NCI-H1092 treated with DMSO at 0.1 percent for 48 hours (cell line): ENCODE data around the gene PEX11A.
A peak's percentile ranks its signal among the peaks of the same experiment; 100 is the strongest.

Experiments used
- DNase-seq: peaks from one replicate; lab custom pipeline; 2025; lab: John Stamatoyannopoulos, UW

PEX11A gene

DNA sequence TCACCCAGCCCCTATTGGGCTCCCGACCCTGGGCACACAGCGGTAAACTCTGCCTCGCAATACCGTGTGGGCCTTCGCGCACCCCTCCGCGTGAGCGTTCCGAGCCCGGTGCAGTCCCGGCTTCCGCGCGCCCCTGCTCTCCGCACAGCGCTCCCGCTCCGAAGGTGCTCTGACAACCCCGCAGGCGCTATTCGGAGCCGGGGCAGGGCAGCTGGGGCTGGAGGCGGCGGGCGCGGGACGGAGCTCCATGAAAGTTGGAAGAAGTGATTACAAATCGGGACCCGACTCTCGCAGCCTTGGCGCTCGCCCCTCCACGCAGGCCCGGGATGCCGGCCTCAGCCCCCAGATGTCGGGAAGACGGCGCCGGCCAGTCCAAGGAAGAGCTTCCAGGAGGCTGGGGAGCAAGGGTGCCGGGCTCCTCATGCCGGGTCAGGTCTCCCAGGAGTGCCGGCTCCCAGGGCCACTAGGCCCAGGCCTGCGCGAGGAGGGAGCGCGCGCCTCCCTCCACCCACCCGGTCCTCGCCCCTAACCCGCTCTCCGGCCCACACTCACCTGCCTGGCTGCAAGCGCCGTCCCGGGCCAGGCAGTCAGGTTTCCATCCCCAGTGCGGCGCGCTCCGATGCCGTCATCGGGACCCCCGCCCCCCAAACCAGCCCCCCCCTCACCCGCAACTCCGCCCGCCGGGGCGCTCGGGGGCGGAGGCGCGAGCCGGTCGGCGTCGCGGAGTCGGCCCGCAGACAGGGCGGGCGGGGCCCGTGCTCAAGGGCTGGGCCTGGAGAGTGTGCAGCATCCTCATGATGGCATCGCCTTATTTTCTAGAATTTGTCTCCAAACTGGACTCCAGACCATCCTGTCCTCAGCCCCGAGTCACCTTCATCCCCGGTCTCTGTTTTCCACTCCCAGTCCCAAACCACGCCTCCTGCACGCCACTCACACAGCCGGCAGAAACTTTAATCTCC is 35.4 kb downstream of the PEX11A start, which contains the start of gene KIF7:
Gene KIF7, minus strand, starts transcription at position 621 of the 959 bp plus-strand sequence. CDS start 2,537 bp downstream, outside the sequence.
- DNase-seq, result no peak

DNA sequence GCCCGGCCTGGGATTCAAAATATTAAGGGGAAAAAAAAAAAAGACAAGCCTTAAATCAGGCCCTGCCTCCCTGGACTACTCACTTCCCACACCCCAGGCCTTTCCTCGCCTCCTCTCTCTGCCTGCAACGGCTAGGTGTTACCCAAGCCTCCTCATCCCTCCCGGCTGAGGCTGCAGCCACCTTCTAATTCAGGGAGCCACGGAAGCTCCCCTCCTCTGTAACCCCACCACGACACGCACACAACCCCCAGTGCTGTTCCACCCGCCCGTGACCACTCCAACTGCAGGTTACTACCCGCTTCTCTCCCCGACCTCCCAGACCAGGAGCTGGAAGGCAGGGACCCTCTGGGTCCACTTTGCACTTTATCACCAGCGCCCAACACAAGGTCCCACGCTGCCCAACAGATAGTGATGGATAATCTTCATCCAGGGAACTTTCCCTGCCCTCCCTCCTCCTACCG is 36.2 kb downstream of the PEX11A start:
- no peak for DNase-seq

DNA sequence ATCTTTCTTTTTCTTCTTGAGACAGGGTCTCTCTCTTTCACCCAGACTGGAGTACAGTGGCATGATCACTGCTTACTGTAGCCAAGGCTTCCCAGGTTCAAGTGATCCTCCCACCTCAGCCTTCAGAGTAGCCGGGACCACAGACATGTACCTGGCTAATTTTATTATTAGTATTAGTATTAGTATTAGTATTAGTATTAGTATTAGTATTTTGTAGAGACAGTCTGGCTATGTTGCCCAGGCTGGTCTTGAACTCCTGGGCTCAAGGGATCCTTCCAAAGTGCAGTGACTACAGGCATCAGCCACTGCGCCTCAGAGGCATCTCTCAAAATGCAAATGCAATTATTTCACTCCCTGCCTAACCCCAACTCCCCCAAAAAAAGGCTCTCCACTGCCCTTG is 37.0 kb downstream of the PEX11A start:
- DNase-seq, result no peak

DNA sequence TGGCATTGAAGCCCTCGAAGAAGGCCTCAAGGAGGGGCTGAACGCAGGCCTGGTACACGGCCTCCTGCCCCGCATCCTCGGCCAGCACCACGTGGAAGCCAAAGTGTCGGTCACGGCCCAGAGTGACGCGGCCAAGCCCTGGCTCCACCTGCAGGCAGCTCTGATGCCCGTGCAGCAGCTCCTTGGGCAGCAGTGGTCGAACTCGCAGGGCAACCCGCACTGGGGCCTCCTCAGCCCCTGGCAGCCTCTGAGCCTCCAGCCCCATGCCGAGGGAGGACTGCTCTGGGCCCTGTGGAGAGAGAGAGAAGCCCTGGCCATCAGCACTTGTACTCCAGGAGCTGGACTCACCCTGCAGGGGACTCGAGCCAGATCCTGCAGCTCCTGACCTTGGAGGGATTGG is 37.9 kb downstream of the PEX11A start:
- DNase-seq, result no peak

DNA sequence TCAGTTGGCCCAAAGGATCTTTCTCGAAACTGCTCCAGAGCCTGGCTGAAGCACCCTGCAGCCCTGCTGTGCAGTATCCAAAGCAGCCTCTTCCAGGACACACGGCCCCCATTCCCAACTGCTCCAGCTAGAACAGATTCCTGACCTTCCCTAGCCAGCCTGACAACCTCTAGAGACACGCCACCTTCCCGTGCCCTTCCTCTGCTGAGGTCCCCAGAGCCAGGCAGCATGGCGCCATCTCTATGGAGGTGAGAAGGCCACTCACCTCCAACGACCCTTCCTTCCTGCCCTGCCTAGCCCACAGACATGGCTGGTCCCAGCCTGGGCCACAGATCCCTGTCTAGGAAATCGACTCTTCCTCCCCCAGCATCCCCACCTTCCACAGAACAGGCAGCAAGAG is 38.4 kb downstream of the PEX11A start:
- DNase-seq, result no peak

DNA sequence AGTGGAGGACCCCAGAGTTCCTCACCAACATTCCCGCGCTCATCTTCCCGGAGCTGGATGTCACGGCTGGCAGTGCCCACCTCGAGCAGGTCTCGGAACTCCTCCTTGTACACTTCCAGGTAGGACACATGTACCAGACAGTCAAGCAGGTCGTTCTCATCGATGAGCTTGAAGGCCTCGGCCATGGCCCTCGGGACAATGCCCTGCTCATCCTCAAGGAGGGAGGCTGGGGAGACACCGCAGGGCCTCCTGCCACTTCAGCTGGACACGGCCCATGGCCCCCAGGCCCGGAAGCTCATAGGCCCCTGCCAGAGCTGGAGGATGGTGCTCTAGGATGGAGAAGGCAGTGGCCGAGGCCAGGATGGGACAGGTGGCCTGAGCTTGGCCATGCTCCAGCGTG is 40.8 kb downstream of the PEX11A start:
- no peak for DNase-seq

DNA sequence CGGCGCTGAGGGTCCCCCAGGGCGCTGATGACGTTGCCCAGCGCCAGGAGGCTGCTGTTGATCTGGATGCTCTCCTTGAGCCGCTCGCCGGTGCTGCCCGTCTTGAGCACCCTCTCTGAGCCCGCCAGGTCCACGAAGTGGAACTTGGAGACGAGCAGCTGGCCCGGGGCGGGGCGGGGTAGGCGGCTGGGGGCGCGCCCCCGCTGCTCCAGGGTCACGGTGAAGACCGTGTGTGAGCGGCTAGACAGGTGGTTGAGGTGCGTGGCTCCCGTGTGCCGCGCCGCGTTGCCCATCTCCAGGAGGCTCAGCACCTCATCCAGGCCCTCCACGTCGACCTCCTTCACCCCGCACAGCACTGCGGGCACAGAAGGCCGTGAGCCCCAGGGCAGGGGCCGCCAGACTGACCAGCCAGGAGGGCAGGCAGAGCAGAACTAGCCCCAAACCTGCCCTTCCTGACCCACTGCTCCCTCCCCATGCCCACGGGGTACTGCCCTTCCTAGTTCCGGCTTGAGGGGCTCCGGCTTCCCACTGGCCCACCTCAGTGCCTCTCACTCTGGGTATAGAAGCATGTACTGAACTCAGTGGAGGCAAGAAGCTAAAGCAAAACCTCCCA is 41.4 kb downstream of the PEX11A start:
- no peak for DNase-seq

DNA sequence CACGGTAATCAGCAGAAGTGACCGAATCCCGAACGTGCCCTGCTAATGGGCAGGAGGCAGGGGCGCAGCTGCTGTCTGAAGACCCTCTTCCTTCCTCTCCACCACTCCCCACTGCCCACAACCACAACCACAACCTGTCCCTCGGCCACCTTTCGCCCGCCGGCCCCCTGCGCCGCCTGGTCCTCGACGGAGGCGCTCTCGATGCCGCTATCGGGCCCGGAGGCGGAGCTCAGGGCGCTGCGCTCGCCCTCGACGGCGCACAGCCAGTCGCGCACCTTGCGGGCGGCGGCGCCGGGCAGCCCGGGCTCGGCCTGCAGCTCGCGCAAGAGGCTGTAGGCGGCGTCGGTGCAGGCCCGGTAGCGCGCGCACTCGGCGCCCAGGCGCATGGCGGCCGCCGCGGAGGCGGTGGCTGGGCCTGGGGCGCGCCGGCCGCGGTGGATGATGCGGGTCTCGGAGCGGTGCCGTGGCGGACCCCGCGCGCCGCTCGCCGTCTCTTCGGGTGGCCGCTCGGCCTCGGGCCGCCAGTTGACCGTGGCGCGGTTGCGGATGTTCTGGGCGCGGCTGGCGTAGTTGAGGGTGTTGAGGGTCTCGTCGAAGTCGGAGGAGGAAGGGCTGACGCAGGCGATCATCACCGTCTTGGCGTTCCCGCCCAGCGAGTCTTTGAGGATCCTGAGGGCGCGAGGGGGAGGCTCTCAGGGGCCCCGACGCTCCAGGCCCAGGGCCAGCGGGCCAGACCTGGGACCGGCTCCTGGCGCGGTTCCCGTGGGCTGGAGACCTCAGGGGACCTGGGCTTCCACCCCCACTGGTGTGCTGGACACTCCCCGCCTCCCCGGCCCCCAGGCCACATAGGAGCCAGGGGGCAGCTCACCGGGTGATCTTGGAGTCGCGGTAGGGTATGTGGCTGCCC is 42.2 kb downstream of the PEX11A start:
- DNase-seq, result no peak

DNA sequence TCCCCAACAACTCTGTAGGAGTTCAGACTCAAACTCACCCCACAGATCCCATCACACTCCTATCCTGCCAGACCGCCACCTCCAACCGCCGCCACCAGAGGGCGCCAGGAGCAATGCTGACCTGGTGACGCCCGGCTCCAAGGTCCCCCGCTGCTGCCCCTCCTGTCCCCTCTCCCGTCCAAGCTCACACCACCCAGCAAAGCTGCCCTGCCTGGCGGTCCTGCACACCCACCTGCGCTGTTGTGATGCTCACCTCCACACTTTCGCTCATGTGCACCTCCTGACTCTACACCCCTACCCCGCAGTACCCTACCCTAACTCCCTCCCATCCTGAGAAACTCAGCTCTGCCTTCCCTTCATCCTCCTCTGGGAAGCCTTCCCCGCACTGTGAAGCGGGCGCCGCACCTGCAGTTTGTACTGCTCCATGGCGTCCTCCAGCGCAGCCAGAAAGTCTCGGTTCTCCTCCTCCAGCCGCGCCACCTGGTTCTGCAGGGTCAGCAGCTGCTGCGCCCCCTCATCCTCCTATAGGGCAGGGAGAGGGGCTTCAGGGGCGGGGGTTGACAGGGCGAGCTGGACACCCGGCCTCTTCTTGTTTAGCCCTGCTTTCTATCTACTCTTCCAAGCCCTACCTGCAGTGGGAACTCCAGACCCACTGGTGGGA is 43.2 kb downstream of the PEX11A start:
- peak; percentile 33 for DNase-seq

DNA sequence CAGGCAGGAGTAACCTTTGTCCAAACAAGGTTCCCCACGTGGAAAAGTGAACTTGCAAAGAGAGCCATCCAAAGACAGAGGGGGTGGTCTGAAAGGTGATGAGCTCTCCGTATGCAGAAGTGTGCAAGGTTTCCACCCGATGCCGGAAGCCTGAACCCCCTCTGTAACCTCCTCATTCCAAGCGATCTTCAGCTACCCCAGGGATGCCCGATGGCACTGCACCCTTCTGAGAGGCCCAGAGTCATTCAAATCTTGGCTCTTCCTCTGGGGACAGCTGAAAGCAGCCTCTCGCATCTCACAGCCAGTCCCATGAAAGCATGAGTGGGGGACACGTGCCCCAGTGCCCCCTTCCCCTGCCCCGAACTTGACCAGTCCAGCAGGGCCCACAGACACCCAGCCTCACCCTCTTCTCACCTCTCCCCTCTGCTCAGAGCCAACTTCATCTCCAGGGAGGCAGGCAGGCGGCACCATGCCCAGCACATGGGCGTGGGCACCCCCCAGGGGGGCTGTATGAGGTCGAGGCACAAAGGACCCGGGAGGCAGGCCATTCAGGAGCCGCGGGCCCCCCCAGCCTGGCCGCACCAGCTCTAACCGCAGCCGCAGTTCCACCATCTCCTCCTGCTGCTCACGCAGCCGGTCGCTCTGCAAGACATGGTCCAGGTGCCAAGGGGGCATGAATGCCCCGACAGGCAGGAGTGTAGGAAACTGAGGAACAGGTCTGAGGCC is 44.0 kb downstream of the PEX11A start:
- DNase-seq, result no peak

DNA sequence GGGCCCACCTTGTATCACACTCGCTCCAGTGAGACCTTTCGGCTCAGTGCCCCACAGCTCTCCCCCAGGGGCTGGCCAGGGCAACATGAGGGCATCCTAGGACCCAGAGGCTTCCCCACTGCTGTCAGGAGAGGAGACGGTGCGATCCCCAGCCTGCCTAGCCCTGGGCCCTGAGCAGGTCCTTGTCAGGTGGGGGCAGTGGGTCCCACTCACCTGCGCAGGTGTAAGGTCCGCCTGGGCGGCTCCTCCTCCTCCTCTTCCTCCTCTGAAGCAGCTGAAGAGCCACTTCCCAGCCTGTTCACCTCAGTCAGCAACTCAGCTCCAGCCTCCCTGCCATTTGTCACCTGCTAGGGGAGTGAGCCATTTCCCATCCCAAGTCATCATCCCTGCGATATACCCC is 44.9 kb downstream of the PEX11A start:
- DNase-seq, result no peak

DNA sequence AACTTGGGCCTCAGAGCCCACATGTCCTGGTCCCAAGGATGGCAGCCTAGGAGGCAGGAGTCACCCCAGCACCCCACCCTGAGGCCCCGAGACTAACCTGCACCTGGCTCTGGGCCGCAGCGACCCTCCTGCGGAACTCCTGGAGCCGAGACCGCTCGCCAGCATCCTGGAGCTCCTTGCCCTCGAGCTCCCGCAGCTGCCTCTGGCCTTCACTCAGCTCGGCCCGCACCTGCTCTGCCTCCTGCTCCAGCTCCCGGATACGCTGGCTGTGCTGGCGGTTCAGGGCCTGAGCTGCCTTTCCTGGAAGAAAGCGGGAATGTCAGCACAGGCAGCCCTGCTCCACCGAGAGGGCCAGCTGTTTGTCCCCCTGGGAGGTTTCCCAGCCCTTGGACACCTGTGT is 48.4 kb downstream of the PEX11A start:
- DNase-seq, result peak; percentile 7

DNA sequence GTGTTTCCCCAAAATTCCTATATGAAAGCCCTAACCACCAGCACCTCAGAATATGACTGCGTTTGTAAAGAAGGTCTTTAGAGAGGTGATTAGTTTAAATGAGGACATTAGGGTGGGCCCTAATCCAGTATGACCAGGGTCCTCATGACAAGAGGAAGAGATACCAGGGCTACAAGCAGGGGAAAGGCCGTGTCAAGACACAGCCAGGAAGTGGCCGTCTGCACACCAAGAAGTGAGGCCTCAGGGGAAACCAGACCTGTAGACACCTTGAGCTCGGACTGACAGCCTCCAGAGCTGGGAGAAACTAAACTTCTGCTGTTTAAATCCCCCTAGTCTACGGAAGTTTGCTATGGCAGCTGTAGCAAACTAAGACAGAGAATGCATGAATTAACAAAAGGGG is 49.5 kb downstream of the PEX11A start:
- no peak for DNase-seq

DNA sequence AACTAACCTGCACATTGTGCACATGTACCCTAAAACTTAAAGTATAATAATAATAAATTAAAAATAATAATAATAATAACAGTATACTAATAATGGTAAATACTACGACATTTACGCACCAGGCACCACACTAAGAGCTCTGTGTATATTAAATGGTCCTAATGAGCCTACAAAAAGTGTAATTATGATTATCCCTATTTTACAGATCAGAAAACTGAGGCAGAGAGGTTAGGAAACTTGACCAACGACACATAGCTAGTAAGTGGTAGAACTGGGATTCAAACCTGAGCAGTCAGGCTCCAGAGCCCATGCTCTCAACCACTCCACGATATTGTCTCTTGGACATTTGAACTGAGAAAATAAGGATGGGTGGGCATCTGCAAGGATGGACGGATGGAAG is 50.3 kb downstream of the PEX11A start:
- no peak for DNase-seq

DNA sequence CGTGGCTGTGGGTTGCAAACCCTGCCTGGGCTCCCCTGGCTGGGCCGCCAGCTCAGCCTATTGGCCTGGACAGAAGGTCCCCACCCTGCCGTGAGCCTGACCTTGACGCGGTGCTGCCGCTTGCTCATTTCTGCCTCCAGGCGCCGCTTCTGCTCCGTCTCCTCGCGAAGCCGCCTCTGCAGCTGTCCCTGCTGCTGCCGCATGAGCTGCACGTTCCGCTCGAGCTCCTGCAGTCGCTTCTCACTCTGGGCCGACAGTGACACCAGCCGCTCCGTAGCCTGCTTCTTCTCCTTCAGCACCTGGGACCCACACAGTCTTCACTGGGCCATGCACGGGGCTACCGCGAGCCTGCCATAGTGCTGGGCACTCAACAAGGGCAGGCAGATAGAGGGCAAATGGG is 57.0 kb downstream of the PEX11A start:
- DNase-seq, result no peak

DNA sequence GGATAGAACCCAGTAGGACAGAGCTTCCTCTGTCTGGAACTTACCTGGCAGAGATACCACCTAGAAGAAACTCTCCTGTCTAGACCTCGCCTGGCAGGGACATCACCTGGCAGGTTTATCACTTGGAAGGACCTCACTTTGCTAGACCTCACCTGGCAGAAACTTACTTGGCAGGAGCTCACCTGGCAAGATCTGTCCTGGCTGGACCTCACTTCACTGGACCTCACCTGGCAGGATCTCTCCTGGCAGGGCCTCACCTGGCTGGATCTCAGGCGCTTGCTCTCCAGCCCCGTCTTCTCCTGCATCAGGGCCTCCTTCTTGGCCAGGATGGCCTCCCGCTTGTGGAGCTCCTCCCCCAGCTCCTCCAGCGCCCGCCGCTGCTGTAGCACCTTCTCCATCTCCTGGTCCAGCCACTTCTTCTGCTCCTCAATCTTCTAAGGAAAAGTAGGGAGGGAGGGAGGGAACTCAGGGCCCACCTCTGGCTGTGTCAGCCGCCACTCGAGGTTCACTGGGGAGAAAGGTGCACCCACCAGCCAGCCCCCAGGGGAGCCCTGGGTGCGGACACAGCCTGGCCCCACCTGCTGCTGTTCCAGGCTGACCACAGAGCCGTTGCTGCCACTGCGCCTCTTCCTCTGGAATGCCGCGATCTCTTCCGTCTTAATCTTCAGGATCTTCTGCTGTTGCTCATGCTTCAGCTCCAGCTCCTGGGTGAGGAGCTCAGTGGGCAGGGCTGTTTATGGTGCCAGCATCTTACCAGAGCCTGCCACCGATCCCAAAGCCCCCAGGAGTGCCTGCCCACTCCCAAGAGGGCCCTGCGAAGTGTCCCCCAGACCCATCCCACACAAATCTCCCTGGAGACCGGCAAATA is 57.8 kb downstream of the PEX11A start:
- DNase-seq, result no peak

DNA sequence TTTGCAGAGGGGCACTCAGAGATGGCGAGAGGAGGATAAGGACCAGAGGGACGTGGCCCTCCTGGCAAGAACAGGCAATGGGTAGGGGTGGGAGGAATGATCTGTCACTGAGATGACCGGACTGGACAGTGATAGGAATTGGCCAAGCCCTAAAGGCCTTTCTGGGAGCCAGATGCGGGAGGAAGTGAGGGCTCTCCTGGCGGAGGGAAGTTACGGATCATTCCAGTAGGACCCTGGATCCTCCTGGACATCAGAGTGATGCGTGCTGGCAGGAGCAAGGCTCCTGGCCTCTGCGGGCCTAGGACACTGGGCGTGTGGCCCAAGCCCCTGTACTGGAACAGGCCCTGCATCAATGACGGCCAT is 58.7 kb downstream of the PEX11A start:
- no peak for DNase-seq
